ENCODE results near the gene MRPL12.

- no peak for TF ChIP-seq CTCF (IDR thresholded peaks at IDR 0.05)
- TF ChIP-seq POLR2A (IDR thresholded peaks at IDR 0.05), result no peak
Observed at GRCh38 chr17:81706232-81706611, 3.1 kb downstream of the MRPL12 start.
